OCI-LY1 (cell line): ENCODE results near the gene FKBP8.

Source experiments
- CTCF ChIP-seq: fragments of 200-600 bp; sonication (generic), shearing (Covaris generic); IDR thresholded peaks from 2 replicates; pipeline ENCODE4 v1.5.1; 2017; ENCODE audit warnings: mild to moderate bottlenecking, antibody characterized with exemption, low read length, moderate library complexity, mixed read lengths
- EZH2 ChIP-seq: fragments of 200-600 bp; sonication (generic), shearing (Covaris generic); IDR thresholded peaks from 2 replicates; pipeline ENCODE4 v1.8.0; 2017; ENCODE audit warnings: borderline replicate concordance, mixed run types, mild to moderate bottlenecking, antibody characterized with exemption, low read length, moderate library complexity, mixed read lengths

GRCh38 chr19:18523841-18524240 is 19.5 kb downstream of the FKBP8 start:
- TF ChIP-seq CTCF (no peak), EZH2 (no peak)
